ENCODE data around the gene MMEL1.

MMEL1 gene

DNA sequence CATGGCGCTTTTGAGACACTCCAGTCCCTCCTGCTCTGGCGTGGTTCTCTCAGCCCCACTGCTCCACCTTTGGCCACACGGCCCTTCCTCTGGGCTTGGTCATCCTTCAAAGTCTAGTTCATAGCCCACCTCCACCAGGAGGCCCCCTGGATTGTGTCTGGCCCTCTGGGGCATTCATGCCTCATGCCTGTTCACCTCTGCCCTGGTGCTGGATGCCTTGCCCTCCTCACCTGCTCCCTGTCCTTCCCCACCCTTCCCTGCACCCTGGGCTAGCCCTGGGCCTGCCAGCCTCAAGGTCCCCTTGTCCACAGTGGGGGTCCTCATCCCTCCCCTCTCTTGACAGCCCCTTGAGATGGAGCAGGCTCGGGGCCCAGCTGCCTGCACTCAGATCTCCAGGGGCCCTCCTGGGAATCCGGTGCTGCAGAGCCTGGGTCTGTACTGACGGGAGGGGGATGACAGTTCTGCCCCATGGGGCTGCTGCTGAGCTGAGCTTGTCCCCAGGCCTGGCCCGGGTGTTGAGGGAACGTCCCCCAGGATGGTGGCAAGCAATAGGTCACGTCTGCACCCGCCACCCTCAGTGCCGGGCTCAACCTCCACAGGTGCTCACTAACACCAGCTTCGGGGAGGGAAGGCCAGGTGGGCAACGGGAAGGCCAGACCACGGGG lies 27.8 kb downstream of the MMEL1 start:
- DNase-seq = no peak

DNA sequence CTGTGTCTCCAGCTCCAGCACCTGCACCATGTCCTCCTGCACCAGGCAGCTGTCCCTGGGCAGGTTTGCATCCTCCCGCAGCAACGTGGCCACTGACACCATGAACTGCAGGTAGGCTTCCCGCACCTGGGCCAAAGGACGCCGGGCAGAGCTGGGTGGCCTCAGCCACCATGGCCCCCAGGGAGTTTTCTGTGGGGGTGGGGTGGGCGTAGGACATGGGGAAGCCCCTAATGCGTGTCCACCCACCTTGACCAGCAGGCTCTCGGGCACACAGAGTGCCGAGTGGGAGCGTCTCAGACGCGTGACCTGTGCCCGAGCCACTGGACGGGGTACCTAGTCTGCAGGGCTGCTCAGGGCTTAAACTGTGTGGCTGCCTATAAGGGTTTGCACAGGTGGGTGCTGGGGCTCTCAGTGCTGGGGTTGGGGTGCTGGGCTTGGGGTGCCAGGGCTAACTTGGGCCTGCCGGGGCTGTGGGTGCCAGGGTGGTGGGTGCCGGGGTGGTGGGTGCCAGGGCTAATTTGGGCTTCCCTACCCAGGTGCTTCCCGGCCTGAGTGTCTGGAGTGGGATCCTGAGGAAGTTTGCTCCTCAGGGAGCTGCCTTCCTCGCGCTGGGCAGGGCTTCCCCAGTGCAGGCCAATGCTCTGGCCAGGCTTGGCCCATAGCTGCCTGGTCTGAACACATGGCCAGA lies 28.5 kb downstream of the MMEL1 start:
- no peak for DNase-seq

GRCh38 chr1:2603521-2604155 lies 29.2 kb downstream of the MMEL1 start:
- no peak for DNase-seq

DNA sequence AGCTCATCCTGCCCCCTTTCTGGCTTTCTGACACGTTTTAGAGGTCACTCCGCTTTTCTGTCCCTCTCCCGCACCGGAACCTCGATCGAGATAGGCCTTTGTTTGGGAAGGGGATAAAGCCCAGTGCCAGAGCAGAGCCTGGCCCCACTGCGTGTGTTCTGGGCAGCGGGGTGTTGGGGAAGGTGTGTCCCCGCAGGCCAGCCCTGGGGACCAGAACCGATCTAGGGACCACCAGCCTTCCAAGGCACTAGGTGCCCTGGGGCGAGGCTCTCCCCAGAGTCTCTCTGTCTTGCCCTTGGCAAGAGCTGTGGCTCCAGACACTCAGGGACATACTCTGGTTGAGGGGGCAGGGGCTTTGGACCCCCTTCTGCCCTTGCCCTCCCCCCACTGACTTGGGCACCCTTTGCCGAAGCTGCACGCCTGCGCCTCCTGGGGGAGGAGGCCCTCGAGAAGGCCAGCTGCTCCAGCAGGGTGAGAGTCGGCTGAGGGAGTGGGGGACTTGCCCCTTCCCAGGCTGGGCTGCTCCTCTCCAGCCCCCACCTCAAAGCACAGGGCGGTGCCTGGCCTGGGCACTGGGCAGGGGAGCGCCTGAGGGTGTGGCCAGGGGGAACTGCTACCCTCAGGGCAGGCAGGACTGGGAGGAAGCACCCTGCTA lies 29.8 kb downstream of the MMEL1 start:
- DNase-seq = no peak

DNA sequence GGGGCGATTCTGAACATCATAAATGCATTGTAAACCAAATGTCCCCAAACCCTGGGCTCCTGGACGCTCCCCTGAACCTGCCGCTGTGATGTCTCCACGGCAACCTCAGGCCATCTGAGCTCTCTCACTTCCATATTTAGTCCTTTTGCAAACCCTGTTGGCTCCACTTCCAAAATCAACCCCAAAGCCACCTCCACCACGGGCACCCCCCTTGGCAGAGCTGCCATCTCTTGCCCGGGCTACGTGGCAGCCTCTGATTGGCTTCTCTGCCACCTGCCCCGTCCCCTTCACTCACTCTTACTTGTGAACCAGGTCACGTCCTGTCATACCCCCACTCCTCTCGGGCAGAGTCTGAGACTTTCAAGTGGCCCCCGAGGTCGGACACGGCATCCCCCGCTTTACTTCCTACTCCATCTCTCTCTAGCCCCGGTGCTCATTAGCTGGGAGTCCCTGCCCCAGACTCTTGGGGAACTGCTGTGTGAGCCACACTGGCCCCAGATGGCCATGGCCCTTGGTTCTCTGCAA lies 30.4 kb downstream of the MMEL1 start:
- DNase-seq = no peak

GRCh38 chr1:2601721-2602303 lies 31.0 kb downstream of the MMEL1 start:
- DNase-seq = no peak

DNA sequence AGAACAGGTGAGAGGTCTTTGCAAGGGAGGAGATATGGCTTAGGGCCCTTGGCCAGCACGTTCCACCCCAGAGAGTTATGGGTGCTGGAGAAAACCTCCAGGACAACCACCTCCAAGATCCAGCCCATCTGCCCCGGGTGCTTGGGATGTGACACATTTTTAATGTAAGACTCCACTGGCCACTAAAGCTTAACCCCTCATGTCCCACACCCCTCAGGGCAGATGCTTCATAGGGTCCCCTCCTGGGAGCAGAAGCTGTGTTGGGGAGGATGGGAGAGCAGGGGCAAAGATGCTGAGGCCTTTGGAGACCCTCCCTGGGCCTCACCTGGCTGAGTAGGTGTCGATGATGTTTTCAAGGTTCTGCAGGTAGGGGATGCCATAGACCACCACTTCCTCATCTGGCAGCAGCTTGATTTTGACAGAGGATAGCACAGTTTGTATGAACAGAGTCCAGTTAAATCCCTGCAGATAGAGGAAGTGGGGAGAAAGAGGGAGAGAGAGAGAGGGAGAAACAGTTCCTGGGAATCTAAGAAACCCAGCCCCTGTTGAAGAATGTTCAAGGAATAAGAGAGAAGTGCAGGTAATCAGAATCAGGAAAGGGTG lies 34.4 kb downstream of the MMEL1 start:
- no peak for DNase-seq

GRCh38 chr1:2597441-2598328 lies 35.1 kb downstream of the MMEL1 start:
- DNase-seq = no peak

GRCh38 chr1:2596530-2597333 lies 36.1 kb downstream of the MMEL1 start:
- no peak for DNase-seq

DNA sequence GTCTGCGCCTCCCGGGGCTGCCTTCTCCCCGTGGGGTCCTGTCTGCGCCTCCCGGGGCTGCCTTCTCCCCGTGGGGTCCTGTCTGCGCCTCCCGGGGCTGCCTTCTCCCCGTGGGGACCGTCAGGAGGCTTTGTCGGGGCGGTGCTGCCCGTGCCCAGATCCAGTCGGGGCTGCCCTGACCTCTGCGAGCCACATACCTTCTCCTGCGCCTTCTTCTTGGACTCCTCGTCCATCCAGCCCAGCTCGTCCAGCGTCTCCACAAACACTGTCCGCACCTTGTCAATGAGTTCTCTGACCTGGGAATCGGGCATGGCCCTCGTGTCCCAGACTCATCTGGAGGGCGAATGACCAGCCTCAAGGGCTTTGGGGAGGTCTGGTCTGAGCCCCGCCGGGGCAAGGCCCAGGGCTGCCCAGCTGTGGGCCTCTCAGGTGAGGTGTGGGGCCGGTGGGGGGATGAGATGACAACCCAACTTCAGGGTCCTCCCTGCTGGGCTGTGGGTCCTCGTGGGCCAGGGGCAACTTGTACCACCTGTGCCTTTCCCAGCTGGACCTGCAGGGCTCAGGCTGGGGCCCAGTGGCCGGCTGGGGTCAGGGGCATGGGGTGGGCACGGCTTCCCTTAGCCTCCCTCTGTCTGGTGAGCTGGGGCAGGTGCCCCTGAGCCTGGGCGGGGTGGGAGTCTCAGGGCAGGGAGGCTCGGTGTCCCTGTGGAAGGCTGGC lies 36.8 kb downstream of the MMEL1 start:
- DNase-seq = no peak

DNA sequence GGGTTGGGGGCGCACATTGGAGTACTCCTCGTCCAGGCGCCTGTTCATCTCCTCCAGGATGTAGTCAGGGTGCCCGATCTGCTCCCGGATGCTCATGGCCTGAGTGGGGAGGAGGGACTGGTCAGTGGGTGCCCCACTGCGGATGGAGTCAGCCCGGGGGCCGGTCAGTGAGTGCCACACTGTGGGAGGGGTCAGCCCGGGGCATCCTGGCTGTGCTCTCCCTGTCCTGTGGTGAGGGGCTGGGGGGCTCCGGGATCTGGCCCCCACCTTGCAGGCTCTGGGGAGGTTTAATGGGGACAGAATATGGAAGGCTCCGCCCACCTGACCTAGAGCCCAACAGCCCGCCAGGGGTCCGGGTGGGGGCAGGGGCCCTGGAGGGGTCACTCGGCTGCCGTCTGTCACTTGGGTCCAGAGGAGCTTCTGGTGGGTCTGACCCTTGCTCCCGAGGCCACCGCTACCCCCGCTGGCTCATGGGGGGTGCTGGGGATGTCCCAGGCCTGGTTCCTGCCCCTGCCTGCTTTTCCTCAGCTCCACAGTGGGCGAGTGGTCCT lies 37.5 kb downstream of the MMEL1 start:
- no peak for DNase-seq

GRCh38 chr1:2594641-2595131 lies 38.1 kb downstream of the MMEL1 start:
- no peak for DNase-seq

DNA sequence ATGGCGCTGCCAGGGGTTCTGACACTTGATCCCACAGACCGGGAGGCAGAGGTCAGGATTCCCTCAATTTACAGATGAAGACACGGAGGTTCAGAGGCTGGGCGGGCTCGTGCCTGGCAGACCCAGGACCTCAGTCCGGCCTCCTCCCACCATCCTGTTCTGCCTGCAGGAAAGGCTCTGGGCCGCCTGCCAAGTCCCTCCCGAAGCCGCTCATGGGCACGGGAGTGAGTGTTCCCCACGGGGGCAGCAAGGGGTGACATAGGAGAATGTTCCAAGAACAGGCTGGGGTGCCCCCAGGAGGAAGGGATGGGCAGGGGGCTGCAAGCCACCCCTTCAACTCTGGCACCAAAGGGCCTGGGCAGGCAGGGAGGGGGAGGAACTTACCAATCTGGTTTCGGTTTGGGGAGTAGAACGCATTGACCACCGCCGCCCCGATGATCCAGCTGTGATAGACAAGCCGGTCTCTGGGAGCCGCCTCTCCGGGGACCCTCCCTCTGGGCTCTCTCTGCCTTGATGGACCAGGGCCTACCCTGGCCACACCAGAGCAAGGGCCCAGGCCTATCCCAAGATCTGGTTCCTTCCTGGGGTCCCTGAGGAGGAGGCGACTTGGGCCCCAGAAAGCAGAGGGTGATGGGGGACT lies 38.7 kb downstream of the MMEL1 start:
- DNase-seq = no peak

- DNase-seq = no peak
Observed at GRCh38 chr1:2593251-2593878, 39.5 kb downstream of the MMEL1 start.

DNA sequence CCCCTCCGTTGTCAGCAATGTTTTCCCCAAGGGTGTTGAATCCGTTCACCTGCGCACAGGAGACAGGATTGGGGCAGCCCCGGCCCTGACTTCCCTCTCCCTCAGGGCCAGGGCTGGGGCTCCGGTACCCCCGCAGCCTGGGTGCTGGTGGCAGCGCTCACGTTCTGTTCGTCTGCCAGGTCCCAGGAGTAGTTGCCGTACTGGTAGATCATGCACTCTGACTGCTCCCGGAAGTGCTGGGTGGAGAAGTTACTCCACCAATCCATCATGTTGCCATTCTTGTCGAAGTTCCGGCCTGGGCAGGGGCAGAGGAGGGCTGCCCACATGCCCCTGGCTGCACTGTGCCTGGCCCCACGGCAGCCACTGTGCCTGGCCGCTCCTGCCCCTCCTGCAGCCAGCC lies 40.1 kb downstream of the MMEL1 start:
- no peak for DNase-seq

DNA sequence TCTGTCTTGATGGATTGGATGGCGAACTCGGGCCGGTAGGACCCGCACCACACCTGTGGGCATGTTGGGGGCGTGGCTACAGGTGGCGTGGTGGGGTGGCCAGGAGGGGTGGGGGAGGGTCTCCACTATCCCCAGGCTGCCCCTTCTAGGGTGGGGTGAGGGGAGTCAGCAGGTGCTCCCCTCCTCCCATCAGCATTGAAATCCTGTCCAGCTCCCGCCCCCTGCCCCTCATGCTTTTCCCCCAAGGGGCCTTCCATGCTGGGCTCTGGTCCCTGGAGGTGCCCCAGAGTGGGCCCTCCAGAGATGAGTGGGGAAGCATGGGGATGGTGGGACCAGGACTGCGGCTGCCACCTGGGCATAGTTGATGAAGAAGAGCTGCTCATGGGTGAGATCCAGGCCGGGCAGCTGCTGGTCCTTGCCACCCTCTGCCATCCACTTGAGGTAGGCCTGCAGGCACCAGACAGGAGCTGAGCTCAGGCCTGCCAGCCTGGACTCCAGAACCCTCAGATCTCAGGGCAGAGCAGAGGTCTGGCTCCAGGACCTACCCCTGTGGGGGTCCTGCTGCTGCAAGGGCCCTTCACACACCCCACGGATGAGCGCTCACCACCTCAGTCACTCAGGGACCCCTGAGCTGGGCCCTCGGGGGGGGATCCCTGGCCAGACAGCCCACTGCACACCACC lies 41.1 kb downstream of the MMEL1 start:
- DNase-seq = no peak

GRCh38 chr1:2591233-2591580 lies 41.6 kb downstream of the MMEL1 start:
- no peak for DNase-seq

All from effector CD8-positive, alpha-beta T cell (primary cell).